Stimulated activated effector memory CD8-positive, alpha-beta T cell treated with anti-CD3 and anti-CD28 coated beads, Interleukin-12 subunit alpha, Interleukin-12 subunit beta, amount 100 ng/mL, for 72 hours (primary cell): Measurements from ENCODE around the gene ZNF534.
"Not testable (repeated sequence)": the region's sequence is repeated elsewhere in the genome, so short reads cannot be mapped to it uniquely, and the experiment has no call there.

Source experiments
- ATAC-seq: fragments of 150-1000 bp; cut with Tn5 transposase; 2 replicates; pipeline ENCODE4 v1.10.0; 2021
- DNase-seq, 2 donors: peaks; one replicate each; pipeline ENCODE4 v3.0.0; 2021 to 2022; ENCODE audit warnings: low spot score in 2 of 2
- H3K27ac Mint-ChIP-seq: one replicate; pipeline ENCODE4 v1.8.0; 2022; ENCODE audit warnings: mild to moderate bottlenecking, mixed read lengths
- H3K36me3 Mint-ChIP-seq: one replicate; pipeline ENCODE4 v1.8.0; 2022; ENCODE audit warnings: mild to moderate bottlenecking, mixed read lengths
- H3K4me1 Mint-ChIP-seq: one replicate; pipeline ENCODE4 v1.8.0; 2022; ENCODE audit warnings: mixed read lengths
- H3K4me3 Mint-ChIP-seq: one replicate; pipeline ENCODE4 v1.8.0; 2022; ENCODE audit warnings: mild to moderate bottlenecking, mixed read lengths
- H3K9me3 Mint-ChIP-seq: one replicate; pipeline ENCODE4 v1.8.0; 2022; ENCODE audit warnings: mixed read lengths

ZNF534 gene

GRCh38 chr19:52485064-52485463 is 56.1 kb downstream of the ZNF534 start:
- DNase-seq, H3K27ac Mint-ChIP-seq, ATAC-seq, H3K4me3 Mint-ChIP-seq, H3K4me1 Mint-ChIP-seq, H3K36me3 Mint-ChIP-seq: not testable (repeated sequence)
- H3K9me3 Mint-ChIP-seq = peaks cover 18% of the 10 kb centered on the region

- not testable (repeated sequence) for ATAC-seq, H3K36me3 Mint-ChIP-seq, H3K4me1 Mint-ChIP-seq, DNase-seq, H3K27ac Mint-ChIP-seq, H3K4me3 Mint-ChIP-seq
- H3K9me3 Mint-ChIP-seq = peaks cover 20% of the 10 kb centered on the region
These were observed 56.8 kb downstream of the ZNF534 start for GRCh38 chr19:52485561-52486240.

DNA sequence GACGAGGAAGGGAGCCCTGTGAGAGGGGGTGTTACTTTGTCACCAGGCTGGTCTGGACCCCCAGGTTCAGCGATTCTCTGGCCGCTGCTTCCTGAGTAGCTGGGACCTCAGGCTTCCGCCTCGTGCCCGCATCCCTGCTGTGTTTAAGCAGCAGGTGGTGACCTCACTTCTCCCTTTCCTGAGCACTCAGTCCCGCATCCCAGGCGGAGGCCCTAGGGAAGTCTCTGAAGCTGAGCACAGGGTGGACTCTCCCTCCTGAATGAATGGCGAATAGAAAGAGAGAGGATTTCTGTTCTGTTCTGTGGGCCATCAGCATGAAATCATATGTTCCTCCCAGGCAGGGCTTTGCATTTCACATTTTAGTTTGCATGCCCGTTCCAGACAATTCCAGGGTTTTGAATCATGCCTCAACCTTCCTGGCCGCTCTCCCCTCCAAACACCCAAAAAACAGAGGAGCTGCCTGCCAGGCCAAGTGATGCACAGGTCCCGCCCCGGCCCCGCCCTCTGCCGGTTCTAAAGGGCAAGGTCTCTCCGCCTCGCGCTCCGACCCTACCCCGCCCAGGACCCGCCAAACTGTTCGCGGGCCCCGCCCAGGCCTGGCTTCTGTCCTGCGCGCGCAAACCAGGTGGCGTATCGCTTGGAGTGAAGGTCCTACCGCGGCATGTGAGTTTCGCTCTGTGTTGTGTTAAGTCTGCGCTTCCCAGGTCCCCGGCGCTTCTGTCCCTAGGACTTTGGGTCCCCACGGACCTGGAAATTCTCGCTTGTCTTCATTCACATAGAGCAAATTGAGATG is 63.4 kb downstream of the ZNF534 start:
- Mint-ChIP-seq H3K4me1 (peaks cover 8% of the 10 kb centered on the region), H3K36me3 (peaks cover 12% of the 10 kb centered on the region), H3K27ac (no peak overlapping the region), H3K9me3 (peaks cover 20% of the 10 kb centered on the region), H3K4me3 (peak overlapping the region; percentile 48)
- ATAC-seq (peak; percentile 69), DNase-seq (no peak)

GRCh38 chr19:52492994-52493470 is 64.1 kb downstream of the ZNF534 start:
- H3K36me3 Mint-ChIP-seq = peaks cover 12% of the 10 kb centered on the region
- no peak overlapping the region for H3K27ac Mint-ChIP-seq
- H3K9me3 Mint-ChIP-seq = peaks cover 20% of the 10 kb centered on the region
- ATAC-seq (peak; percentile 56), DNase-seq (no peak)
- H3K4me1 Mint-ChIP-seq = peaks cover 8% of the 10 kb centered on the region
- peak overlapping the region; percentile 48 for H3K4me3 Mint-ChIP-seq

DNA sequence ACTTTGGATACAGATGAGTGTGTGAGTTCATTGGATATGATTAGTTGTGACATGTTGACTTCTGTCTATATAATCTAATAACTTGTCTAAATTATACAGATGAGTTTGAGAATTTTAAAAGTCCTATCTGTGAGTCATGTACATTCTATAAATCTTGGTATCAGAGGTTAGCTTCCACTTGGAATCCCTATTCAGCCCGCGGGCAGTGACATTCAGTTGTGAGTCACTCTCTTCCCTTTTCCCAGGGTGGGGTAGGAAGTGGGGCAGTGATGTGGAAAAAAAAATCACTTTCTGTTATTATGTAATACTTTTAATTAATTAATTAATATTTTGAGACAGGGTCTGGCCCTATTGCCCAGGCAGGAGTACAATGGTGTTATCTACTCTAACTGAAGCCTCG is 65.6 kb downstream of the ZNF534 start:
- ATAC-seq (no peak), DNase-seq (no peak)
- peaks cover 23% of the 10 kb centered on the region for H3K9me3 Mint-ChIP-seq
- H3K27ac Mint-ChIP-seq = no peak overlapping the region
- H3K36me3 Mint-ChIP-seq = peaks cover 12% of the 10 kb centered on the region
- peaks cover 8% of the 10 kb centered on the region for H3K4me1 Mint-ChIP-seq
- H3K4me3 Mint-ChIP-seq = no peak overlapping the region

DNA sequence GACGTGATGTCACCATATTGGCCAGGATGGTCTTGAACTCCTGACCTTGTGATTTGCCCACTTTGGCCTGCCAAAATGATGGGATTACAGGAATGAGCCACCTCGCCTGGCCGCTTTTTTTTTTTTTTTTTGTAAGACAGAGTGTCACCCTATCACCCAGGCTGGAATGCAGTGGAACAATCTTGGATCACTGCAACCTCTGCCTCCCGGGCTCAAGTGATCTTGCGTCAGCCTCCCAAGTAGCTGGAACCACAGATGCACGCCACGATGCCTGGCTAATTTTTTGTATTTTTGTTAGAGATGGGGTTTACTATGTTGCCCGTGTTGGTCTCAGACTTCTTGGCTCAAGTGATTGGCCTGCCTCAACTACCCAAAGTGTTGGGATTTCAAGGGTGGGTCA is 69.6 kb downstream of the ZNF534 start:
- ATAC-seq (no peak), DNase-seq (no peak)
- H3K4me3 Mint-ChIP-seq = no peak overlapping the region
- peaks cover 7% of the 10 kb centered on the region for H3K36me3 Mint-ChIP-seq
- peaks cover 2% of the 10 kb centered on the region for H3K4me1 Mint-ChIP-seq
- no peak overlapping the region for H3K27ac Mint-ChIP-seq
- H3K9me3 Mint-ChIP-seq = peaks cover 18% of the 10 kb centered on the region

DNA sequence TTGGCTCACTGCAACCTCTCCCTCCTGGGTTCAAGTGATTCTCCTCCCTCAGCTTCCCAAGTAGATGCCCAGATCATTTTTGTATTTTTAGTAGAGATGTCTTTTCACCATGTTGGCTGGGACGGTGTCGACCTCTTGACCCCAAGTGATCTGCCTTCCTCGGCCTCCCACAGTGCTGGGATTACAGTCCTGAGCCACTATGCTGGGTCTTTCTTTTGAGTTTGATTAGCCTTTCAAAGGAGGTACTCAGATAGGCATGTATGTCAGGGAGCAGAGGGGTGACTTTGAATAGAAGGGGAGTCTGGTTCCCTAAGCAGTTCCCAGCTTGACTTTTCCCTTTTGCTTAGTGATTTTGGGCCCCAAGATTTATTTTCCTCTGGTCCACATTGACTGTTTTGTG is 71.5 kb downstream of the ZNF534 start:
- peaks cover 11% of the 10 kb centered on the region for H3K9me3 Mint-ChIP-seq
- DNase-seq, ATAC-seq, H3K27ac Mint-ChIP-seq, H3K4me3 Mint-ChIP-seq, H3K4me1 Mint-ChIP-seq, H3K36me3 Mint-ChIP-seq: not testable (repeated sequence)

DNA sequence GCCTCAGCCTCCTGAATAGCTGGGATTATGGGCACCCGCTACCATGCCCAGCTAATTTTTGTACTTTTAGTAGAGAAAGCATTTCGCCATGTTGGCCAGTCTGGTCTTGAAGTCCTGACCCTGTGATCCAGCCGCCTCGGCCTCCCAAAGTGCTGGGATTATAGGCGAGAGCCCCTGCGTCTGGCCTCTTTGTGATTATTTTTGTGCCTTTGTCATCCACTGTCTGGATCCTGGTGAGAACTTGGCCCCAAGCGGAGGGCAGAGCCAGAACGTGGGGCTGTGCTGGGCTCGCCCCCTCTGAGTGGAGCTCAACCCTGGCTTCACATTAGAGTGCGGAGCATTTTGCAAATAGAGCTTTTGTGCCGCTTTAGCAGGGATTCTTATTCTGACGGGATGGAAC is 72.0 kb downstream of the ZNF534 start:
- H3K9me3 Mint-ChIP-seq, H3K36me3 Mint-ChIP-seq, H3K27ac Mint-ChIP-seq, H3K4me3 Mint-ChIP-seq, ATAC-seq, H3K4me1 Mint-ChIP-seq, DNase-seq: not testable (repeated sequence)
